Kidney (tissue), 14 donors: ENCODE measurements around the gene COMMD2. TPM values are rescaled to one million over a fixed set of nuclear protein-coding genes. Genes with fewer than 3 reads are reported as not detected.

Experiments
- DNase-seq, 5 donors: peaks; one replicate each; pipeline ENCODE4 v3.0.0-alpha.2; 2013 to 2020
- FAIRE-seq: peaks from 2 replicates; lab custom pipeline; 2012; peaks lifted over from hg19 to GRCh38; lab: Jason Lieb, UNC
- H3K27ac ChIP-seq, 2 donors: one replicate each; pipeline ENCODE4 v1.7.0; 2013; ENCODE audit warnings: low read depth in 2 of 2, low read length in 2 of 2, inconsistent platforms in 1 of 2
- H3K27me3 ChIP-seq: one replicate; pipeline ENCODE4 v1.7.1; 2013; ENCODE audit warnings: low read length, inconsistent platforms; ENCODE audit not compliant: control insufficient read depth, insufficient read depth
- H3K36me3 ChIP-seq, 3 donors: one replicate each; pipeline versions ENCODE4 v1.7.0 to v1.7.1; 2013; ENCODE audit warnings: low read length in 3 of 3, control low read depth in 1 of 3, inconsistent platforms in 1 of 3; ENCODE audit not compliant: insufficient read depth in 3 of 3, control insufficient read depth in 2 of 3
- H3K4me1 ChIP-seq, 3 donors: one replicate each; pipeline versions ENCODE4 v1.7.0 to v1.7.1; 2013; ENCODE audit warnings: low read length in 3 of 3, inconsistent platforms in 1 of 3, low read depth in 1 of 3; ENCODE audit not compliant: control insufficient read depth in 2 of 3, insufficient read depth in 2 of 3
- H3K4me3 ChIP-seq, 3 donors: one replicate each; pipeline versions ENCODE4 v1.7.0 to v1.8.1; 2013; ENCODE audit warnings: low read length in 3 of 3, control low read depth in 1 of 3, inconsistent platforms in 1 of 3
- H3K9ac ChIP-seq, 3 donors: one replicate each; pipeline versions ENCODE4 v1.7.0 to v1.7.1; 2013; ENCODE audit warnings: low read length in 3 of 3, control low read depth in 1 of 3, inconsistent platforms in 1 of 3
- H3K9me3 ChIP-seq, 3 donors: one replicate each; pipeline versions ENCODE4 v1.7.0 to v1.7.1; 2013; ENCODE audit warnings: low read length in 3 of 3, control low read depth in 1 of 3, inconsistent platforms in 1 of 3; ENCODE audit not compliant: control insufficient read depth in 2 of 3, insufficient read depth in 1 of 3
- intact Hi-C: fragments of 100-400 bp; cut with DNase I; formaldehyde crosslinking; loops from one replicate; pipeline ENCODE4 v1.11.1; 2022
- polyA plus RNA-seq: library from polyadenylated mRNA; stranded (reverse); fragments of 350-450 nt; fragmentation: Illumina TruSeq; extraction: RNeasy Lipid Tissue Mini Kit (QIAGEN cat#74804); gene quantifications from one replicate; pipeline ENCODE4 v1.2.3, GENCODE V29; 2014; ENCODE audit warnings: low read depth, low replicate concordance; ENCODE audit not compliant: insufficient read depth
- total RNA-seq: library from RNA; stranded (reverse); fragmentation: NEBNext Ultra II Directional; extraction: Animal tissue kit (Norgen Biotek cat#: 25700); gene quantifications from one replicate; pipeline ENCODE4 v1.2.1, GENCODE V29; 2021
- TF ChIP-seq, protein P1 (sequence below): IDR thresholded peaks from 3 replicates; pipeline ENCODE4 v1.5.1; 2012; ENCODE audit warnings: mild to moderate bottlenecking, moderate library complexity, borderline replicate concordance; ENCODE audit not compliant: insufficient read depth; ENCODE audit errors: extremely low read depth
- donor health status: control.
- donor health status: control.
- donor health status: control.
- donor health status: control.
- donor health status: control.
- donor health status: DM: yes; HTN: yes; CAD: no.
- donor health status: Normal renal cell carcinoma (clear cell type).

COMMD2 gene
- total and polyA plus RNA-seq, 2 donors from 2014 or later = 17.9 to 43.4 TPM

DNA sequence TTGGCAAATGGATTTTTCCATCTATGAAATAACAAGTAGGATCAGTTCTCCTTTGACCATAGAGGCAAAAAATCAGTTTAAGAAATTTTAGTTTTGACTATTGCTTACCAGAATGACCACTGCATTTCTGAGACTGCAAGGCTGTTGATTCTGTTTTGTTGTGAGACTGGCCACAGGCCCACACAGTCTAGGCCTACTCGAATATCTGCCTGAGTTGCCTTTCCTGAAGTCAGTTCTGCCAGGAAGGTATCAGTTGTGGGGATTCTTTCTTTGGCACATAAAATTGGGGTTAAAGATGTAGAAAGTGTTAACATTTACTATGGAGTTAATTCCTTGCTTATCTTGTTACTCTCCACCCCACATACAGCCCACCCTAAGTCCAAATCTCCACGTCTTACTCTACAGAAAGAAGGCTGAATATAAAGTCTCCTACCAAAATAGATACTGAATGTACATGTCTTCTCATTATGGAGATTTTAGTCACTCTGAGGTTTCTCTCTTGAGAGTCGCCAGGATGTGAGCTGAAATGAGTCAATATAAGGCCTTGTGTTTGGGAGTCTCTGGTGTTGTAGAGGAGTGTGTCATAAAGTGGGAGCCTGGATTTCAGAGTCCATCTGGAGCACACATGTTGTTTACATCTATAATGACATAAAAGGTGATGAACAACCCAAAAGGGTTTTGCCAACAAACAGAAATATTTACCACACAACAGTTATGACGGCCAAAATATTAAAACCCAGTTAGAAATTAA, 49.4 kb downstream of the COMMD2 start:
- Histone ChIP-seq H3K4me1 (no peaks in the 10 kb centered on the region), H3K4me3 (no peak overlapping the region), H3K27ac (no peak overlapping the region), H3K36me3 (no peaks in the 10 kb centered on the region), H3K27me3 (no peaks in the 10 kb centered on the region), H3K9ac (no peak overlapping the region), H3K9me3 (peaks cover 0 to 2% (median 0%) of the 10 kb centered on the region in 3 donors)
- intact Hi-C loops = no loop called here
- FAIRE-seq = no peak
- TF ChIP-seq, protein P1, sequence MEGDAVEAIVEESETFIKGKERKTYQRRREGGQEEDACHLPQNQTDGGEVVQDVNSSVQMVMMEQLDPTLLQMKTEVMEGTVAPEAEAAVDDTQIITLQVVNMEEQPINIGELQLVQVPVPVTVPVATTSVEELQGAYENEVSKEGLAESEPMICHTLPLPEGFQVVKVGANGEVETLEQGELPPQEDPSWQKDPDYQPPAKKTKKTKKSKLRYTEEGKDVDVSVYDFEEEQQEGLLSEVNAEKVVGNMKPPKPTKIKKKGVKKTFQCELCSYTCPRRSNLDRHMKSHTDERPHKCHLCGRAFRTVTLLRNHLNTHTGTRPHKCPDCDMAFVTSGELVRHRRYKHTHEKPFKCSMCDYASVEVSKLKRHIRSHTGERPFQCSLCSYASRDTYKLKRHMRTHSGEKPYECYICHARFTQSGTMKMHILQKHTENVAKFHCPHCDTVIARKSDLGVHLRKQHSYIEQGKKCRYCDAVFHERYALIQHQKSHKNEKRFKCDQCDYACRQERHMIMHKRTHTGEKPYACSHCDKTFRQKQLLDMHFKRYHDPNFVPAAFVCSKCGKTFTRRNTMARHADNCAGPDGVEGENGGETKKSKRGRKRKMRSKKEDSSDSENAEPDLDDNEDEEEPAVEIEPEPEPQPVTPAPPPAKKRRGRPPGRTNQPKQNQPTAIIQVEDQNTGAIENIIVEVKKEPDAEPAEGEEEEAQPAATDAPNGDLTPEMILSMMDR = no peak
- no peak for DNase-seq

DNA sequence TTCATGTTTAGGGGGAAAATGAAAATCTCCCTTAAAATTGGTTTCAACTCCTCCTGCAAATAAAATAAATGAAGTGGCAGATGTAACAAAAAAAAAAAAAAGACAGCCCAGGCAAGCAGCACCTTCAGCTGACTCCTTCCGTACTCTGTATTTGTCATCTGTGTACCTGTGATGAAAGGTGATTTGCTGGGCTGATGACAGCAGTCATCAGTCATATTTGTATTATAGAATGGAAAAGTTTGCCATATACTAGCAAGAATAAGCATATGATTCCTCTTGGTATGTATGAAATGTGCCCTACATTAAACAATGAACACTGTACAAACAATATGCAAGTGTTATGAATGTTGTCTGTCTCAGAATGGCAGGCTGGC, 50.3 kb downstream of the COMMD2 start:
- Histone ChIP-seq H3K36me3 (no peaks in the 10 kb centered on the region), H3K4me3 (no peak overlapping the region), H3K9ac (no peak overlapping the region), H3K27me3 (no peaks in the 10 kb centered on the region), H3K4me1 (no peaks in the 10 kb centered on the region), H3K9me3 (peaks cover 0 to 6% (median 0%) of the 10 kb centered on the region in 3 donors), H3K27ac (no peak overlapping the region)
- no peak for DNase-seq
- intact Hi-C loops = no loop called here
- no peak for FAIRE-seq
- TF ChIP-seq, protein P1 = no peak

DNA sequence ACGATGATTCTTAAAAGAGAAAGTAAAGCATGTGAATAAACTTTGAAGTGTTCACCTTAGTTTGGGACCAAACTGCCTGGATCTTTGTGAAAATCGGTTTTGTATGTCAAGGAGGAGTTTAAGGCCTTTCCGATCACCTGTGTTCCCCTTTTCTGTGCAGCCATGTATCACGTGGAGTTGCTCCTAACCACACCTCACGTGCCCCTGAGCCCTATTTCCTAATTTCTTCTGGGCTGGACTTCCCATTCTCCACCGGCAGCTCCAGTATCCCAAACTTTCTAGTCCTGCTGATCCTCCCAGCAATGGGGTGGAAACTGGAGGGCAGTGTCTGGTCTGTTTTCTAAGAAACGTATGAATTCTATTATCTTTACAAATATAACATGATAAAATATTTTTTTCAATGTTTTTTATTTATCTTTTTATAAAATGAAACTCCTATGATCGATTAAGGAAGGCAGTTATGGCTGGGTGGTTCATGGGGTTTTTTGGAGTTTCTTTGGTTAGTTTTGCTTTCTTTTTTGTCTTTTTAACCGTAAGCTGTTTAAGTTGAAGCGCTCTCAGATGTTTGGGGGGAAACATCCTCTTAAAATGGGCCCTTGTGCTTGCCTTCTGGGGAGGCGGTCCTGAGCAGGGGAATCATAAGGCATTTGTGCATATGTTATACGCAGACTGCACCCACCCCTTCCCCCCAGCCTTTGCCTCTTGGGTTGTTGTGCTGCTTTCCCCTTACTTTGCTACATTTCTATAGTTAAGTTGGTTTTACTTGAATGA, 50.9 kb downstream of the COMMD2 start:
- TF ChIP-seq, protein P1 = no peak
- no peak overlapping the region for H3K4me3 ChIP-seq
- no peak overlapping the region for H3K27ac ChIP-seq
- no peaks in the 10 kb centered on the region for H3K36me3 ChIP-seq
- FAIRE-seq = no peak
- DNase-seq = no peak
- H3K4me1 ChIP-seq = no peaks in the 10 kb centered on the region
- H3K9me3 ChIP-seq = peaks cover 0 to 6% (median 0%) of the 10 kb centered on the region in 3 donors
- no peak overlapping the region for H3K9ac ChIP-seq
- no peaks in the 10 kb centered on the region for H3K27me3 ChIP-seq
- intact Hi-C loops = no loop called here

Other genes with a start within 250 kb of the COMMD2 start
- 117 TPM for gene WWTR1, start 94.5 kb downstream of the COMMD2 start, total RNA-seq
- 23.3 TPM for gene WWTR1, start 94.5 kb downstream of the COMMD2 start, polyA plus RNA-seq
- not detected for gene ANKUB1, start 40.1 kb upstream of the COMMD2 start, total RNA-seq
- not detected for gene ANKUB1, start 40.1 kb upstream of the COMMD2 start, polyA plus RNA-seq
- gene RNF13, start 60.7 kb upstream of the COMMD2 start, total RNA-seq = 87.1 TPM
- gene RNF13, start 60.7 kb upstream of the COMMD2 start, polyA plus RNA-seq = 54.1 TPM
- 93.2 TPM for gene PFN2, start 218.4 kb upstream of the COMMD2 start, total RNA-seq
- 253 TPM for gene PFN2, start 218.4 kb upstream of the COMMD2 start, polyA plus RNA-seq